Measurements from ENCODE around the gene CKAP5. TPM values are rescaled to one million over a fixed set of nuclear protein-coding genes. Genes with fewer than 3 reads are reported as not detected.
"Not testable (repeated sequence)": the region's sequence is repeated elsewhere in the genome, so short reads cannot be mapped to it uniquely, and the experiment has no call there.

The CKAP5 gene
- polyA plus RNA-seq, 1 donor, result 124 TPM

- no peak for DNase-seq
These were observed 118.0 kb downstream of the CKAP5 start for GRCh38 chr11:46727952-46728658.

DNA sequence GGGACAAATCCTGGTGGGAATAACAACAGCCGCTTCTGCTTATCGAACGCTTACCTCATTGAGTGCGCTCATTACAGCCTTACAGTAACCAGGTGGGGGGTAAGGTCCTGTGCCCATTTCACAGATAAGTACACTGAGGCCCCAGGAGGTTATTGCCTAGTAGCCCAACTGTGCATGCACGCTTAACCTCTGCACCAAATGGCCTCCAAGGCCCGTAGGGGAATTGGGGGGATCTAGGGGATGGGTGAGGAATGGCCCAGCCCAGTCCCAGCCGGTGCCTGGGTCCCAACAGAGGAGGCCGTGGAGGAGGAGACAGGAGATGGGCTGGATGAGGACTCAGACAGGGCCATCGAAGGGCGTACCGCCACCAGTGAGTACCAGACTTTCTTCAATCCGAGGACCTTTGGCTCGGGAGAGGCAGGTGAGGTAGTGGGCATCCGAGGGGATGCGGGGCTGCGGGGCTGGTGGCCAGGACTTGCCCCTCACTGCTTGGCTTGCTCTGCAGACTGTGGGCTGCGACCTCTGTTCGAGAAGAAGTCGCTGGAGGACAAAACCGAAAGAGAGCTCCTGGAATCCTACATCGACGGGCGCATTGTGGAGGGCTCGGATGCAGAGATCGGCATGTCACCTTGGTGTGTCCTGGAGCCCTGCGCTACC lies 119.7 kb downstream of the CKAP5 start:
- no peak for DNase-seq

DNA sequence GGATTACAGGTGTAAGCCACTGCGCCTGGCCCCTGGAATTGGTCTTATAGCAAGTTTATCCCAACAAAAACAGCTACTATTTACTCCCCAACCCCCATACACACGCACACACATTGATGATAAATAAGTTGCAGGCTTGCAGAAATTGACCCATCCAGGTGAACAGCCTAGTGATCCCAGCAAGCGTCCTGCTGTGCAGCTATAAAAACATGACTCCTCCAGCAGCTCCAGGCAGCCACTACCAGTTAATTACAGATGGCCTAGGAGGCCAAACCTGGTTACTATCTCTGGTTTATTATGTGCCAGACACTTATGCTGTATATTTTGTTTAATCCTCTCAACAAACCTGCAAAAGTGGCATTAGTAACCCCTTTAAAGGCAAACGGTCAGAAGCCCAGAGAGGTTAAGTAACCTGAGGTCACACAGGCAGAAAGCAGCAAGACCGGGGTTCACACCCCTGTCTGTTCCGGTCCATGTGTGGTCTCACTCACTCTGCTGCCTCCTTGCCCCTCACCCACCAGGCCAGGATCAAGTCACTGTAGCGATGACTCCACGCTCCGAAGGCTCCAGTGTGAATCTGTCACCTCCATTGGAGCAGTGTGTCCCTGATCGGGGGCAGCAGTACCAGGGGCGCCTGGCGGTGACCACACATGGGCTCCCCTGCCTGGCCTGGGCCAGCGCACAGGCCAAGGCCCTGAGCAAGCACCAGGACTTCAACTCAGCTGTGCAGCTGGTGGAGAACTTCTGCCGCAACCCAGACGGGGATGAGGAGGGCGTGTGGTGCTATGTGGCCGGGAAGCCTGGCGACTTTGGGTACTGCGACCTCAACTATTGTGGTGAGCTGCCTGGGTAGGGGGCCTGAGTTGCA lies 120.5 kb downstream of the CKAP5 start:
- no peak for DNase-seq

DNA sequence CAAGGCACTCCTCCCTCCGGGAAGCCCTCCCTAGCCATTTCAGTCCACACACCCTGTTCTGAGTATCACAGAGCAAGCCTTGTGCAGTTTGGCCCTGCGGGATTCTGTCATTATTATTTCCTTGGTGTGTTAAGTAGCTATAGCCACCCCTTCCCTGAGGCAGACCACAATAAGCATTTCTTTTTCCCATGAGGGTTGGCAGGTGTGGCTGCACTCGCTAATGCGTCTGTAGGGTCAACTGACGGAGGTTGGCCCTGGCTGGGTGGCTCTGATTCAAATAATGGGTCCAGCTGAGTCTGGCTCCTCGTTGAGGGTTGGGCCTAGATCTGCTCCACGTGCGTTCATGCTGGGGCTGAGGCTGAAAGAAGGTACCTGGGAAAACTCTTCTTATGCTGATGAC lies 122.0 kb downstream of the CKAP5 start:
- no peak for DNase-seq

- DNase-seq, result no peak
These were observed 122.8 kb downstream of the CKAP5 start for GRCh38 chr11:46723359-46723680.

- DNase-seq, result no peak
These were observed 123.3 kb downstream of the CKAP5 start for GRCh38 chr11:46722566-46723358.

DNA sequence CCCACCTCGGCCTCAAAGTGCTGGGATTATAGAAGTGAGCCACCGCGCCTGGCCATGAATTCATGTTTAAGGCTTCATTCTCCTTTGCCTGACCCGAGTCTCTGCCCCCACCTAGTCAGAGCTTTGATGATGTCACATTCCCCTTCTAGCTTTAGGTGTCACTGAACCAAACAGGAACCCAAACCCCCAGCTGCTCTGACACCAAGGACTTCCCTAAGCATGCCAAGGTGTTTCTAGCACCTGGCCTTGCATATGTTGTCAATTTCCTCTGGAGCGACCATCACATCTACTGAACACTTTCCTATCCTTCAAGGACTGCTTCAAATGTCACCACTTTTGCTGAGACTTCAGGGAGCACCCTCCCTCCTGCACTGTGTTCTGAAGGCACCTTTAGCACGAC lies 124.8 kb downstream of the CKAP5 start:
- no peak for DNase-seq

GRCh38 chr11:46719543-46720218 lies 126.4 kb downstream of the CKAP5 start:
- no peak for DNase-seq

- DNase-seq, result no peak
These were observed 127.0 kb downstream of the CKAP5 start, which contains the start of gene F2 for GRCh38 chr11:46719048-46719542. F2 (plus strand) TSS chr11:46719213; CDS start chr11:46719236, 23 bp downstream.

DNA sequence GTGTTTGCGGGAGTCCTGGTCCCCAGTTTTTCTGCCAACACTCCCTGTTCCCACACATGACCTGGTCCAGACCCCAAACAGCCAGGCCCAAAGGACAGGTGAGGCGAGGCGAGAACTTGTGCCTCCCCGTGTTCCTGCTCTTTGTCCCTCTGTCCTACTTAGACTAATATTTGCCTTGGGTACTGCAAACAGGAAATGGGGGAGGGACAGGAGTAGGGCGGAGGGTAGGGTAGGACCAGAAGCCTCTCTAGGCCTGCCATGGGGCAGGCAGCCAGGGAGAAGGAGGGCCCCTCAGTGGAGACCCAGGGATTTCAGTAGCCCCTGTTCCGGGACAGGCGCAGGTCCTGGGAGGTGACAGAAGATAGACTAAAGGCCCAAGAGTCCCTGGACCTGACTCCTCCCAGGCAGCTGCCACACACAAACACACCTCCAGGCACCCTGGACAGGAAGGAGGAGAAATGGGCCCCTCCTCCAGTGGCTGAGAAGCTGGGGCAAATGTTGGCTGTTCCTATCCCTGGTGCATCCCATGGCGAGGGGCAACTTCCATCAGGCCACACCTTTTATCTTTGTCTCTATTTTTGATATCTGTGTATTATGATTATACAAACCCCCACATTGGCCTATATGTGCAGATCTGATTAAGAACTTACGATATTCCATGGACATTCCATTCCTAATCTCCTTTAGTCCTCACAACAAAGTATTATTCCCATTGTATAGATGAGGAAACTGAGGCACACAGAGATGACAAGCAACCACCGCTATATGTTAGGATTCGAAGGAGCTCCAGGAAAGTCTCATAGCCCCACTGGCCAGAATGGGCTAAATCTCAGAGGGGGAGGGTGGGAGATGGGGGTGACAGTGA lies 127.7 kb downstream of the CKAP5 start:
- DNase-seq, result no peak

DNA sequence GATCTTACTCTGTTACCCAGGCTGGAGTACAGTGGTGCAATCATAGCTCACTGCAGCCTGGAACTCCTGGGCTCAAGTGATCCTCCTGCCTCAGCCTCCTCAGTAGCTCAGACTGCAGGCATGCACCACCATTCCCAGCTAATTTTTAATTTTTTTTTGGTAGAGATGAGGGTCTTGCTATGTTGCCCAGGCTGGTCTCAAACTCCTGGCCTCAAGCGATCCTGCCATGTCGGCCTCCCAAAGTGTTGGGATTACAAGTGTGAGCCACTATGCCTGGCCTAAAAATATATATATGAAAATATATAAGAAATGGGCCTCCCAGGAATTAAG lies 128.3 kb downstream of the CKAP5 start:
- DNase-seq, result not testable (repeated sequence)

DNA sequence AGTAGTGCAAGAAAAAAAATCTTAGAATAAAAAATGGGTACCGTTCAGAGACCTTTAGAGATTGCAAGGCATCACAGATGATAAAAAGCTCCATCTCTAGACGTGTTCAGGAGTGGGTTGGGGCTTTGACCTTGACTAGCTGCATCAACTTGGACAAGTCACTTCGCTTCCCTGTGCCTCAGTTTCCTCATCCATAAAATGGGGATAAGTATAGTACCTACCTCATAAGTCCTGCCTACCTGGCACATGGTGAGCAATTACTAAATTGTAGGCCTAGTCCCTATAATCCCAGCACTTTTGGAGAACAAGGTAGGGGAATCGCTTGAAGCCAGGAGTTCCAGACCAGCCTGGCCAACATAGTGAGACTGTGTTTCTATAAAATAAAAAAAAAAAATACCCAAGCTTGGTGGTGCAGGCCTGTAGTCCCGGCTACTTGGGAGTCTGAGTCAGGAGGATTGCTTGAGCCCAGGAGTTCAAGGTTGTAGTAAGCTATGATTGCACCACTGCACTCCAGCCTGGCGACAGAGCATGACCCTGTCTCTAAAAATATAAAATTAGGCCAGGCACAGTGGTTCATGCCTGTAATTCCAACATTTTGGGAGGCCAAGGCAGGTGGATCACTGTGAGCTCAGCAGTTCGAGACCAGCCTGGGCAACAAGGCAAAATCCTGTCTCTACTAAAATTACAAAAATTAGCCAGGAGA lies 133.1 kb downstream of the CKAP5 start:
- no peak for DNase-seq

DNA sequence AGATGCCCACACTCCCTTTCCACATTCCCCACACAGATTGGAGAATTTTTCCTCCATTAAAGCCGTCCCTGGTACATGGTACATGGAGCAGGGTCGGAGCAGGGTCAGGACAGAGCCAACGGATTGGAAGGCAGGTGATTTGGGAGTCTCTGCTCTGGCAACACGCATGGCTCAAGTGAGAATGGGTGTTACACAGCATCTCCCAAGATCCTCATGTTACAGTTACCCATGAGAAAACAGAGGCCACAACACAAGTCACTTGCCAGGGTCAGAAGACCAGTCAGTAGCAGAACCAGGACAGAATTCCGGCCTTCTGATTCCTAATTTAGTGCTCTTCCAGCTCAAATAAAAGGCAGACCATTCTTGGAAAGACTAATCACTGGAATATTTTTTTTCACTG lies 134.8 kb downstream of the CKAP5 start:
- DNase-seq, result no peak

- no peak for DNase-seq
These were observed 135.2 kb downstream of the CKAP5 start for GRCh38 chr11:46710821-46711269.

- not testable (repeated sequence) for DNase-seq
These were observed 136.7 kb downstream of the CKAP5 start for GRCh38 chr11:46709351-46709750.

DNA sequence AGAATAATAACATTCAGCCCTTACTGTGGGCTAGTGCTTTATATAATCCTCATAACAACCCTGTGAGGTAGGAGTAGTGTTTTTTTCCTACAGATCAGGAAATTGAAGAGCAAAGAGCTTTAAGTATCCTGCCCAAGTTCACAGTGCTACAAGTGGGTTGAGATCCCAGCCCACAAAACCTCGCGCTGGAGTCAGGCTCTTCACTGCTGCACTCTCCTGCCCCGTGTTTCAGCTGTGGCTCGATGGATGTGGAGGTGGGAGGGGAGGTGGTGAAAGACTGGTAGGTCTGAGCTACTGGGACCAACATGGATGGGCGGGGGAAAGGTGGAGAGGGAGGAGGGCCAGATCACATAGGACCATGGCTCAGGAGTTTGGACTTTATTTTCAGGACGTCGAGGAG lies 139.2 kb downstream of the CKAP5 start:
- DNase-seq, result no peak

GRCh38 chr11:46705070-46705688 lies 140.9 kb downstream of the CKAP5 start:
- DNase-seq, result no peak

DNA sequence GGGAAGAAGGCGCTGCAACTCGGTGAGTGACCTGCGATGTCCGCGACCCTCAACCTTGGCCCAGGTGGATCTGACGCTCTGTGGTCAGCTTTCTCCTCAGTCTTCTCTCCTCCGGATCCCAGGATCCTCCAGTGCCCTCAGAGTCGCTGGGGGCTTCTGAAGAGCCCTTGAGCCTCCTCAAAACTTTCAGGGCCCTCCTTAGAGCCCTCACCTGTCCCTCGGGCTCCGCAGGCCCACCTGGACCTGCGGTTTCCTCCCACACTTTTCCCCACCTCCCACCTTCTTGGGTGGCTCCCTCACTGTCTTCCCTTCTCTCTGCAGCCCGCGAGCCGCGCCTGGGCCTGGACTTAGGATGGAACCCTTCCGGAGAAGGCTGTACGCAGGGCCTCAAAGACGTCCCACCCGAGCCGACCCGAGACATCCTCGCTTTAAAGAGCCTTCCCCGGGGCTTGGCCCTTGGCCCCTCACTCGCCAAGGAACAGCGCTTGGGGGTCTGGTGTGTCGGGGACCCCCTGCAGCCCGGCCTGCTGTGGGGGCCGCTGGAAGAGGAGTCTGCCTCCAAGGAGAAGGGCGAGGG lies 144.9 kb downstream of the CKAP5 start:
- no peak for DNase-seq

All from left kidney (tissue), 2 donors.